ENCODE results near the gene SEMA4C.

The SEMA4C gene

GRCh38 chr2:96821113-96821675 lies 48.7 kb downstream of the SEMA4C start:
- H3K27ac ChIP-seq (ENCODE audit: low read length): no peak overlapping the region
- H3K36me3 ChIP-seq (ENCODE audit: control insufficient read depth in 1 of 2, insufficient read depth in 2 of 2, low read length in 2 of 2): peaks cover 12 to 23% of the 10 kb centered on the region in 2 donors
- H3K9me3 ChIP-seq (ENCODE audit: control insufficient read depth in 1 of 2, low read length in 2 of 2): no peaks in the 10 kb centered on the region
- H3K27me3 ChIP-seq (ENCODE audit: low read depth, low read length): no peaks in the 10 kb centered on the region
- H3K4me3 ChIP-seq (ENCODE audit: low read depth in 1 of 2, low read length in 2 of 2): no peak overlapping the region
- peaks cover 28 to 62% of the 10 kb centered on the region in 2 donors for H3K4me1 ChIP-seq (ENCODE audit: control insufficient read depth in 1 of 2, insufficient read depth in 2 of 2, low read length in 2 of 2)

GRCh38 chr2:96819876-96820511 lies 49.9 kb downstream of the SEMA4C start:
- H3K27me3 ChIP-seq (ENCODE audit: low read depth, low read length): no peaks in the 10 kb centered on the region
- H3K9me3 ChIP-seq (ENCODE audit: control insufficient read depth in 1 of 2, low read length in 2 of 2): no peaks in the 10 kb centered on the region
- H3K36me3 ChIP-seq (ENCODE audit: control insufficient read depth in 1 of 2, insufficient read depth in 2 of 2, low read length in 2 of 2): peaks cover under 1 to 15% of the 10 kb centered on the region in 2 donors
- H3K4me3 ChIP-seq (ENCODE audit: low read depth in 1 of 2, low read length in 2 of 2): peak overlapping the region in 1 of 2 donors; percentile 19
- peaks cover 31 to 67% of the 10 kb centered on the region in 2 donors for H3K4me1 ChIP-seq (ENCODE audit: control insufficient read depth in 1 of 2, insufficient read depth in 2 of 2, low read length in 2 of 2)
- H3K27ac ChIP-seq (ENCODE audit: low read length): peak overlapping the region; percentile 1

- peaks cover 31 to 63% of the 10 kb centered on the region in 2 donors for H3K4me1 ChIP-seq (ENCODE audit: control insufficient read depth in 1 of 2, insufficient read depth in 2 of 2, low read length in 2 of 2)
- no peaks in the 10 kb centered on the region for H3K9me3 ChIP-seq (ENCODE audit: control insufficient read depth in 1 of 2, low read length in 2 of 2)
- peaks cover 0 to 11% of the 10 kb centered on the region in 2 donors for H3K36me3 ChIP-seq (ENCODE audit: control insufficient read depth in 1 of 2, insufficient read depth in 2 of 2, low read length in 2 of 2)
- peak overlapping the region; percentile 1 for H3K27ac ChIP-seq (ENCODE audit: low read length)
- H3K4me3 ChIP-seq (ENCODE audit: low read depth in 1 of 2, low read length in 2 of 2): peak overlapping the region; percentile 27 to 34
- no peaks in the 10 kb centered on the region for H3K27me3 ChIP-seq (ENCODE audit: low read depth, low read length)
These were observed 50.6 kb downstream of the SEMA4C start for GRCh38 chr2:96819128-96819875.

- Histone ChIP-seq H3K27ac (ENCODE audit: low read length) (no peak overlapping the region), H3K4me3 (ENCODE audit: low read depth in 1 of 2, low read length in 2 of 2) (peak overlapping the region; percentile 73 to 82), H3K36me3 (ENCODE audit: control insufficient read depth in 1 of 2, insufficient read depth in 2 of 2, low read length in 2 of 2) (peaks cover 0 to 9% of the 10 kb centered on the region in 2 donors), H3K27me3 (ENCODE audit: low read depth, low read length) (no peaks in the 10 kb centered on the region), H3K4me1 (ENCODE audit: control insufficient read depth in 1 of 2, insufficient read depth in 2 of 2, low read length in 2 of 2) (peaks cover 31 to 49% of the 10 kb centered on the region in 2 donors), H3K9me3 (ENCODE audit: control insufficient read depth in 1 of 2, low read length in 2 of 2) (no peaks in the 10 kb centered on the region)
These were observed 52.0 kb downstream of the SEMA4C start for GRCh38 chr2:96817882-96818281.

GRCh38 chr2:96816836-96817702 lies 52.8 kb downstream of the SEMA4C start:
- H3K27ac ChIP-seq (ENCODE audit: low read length): no peak overlapping the region
- peaks cover 34 to 55% of the 10 kb centered on the region in 2 donors for H3K4me1 ChIP-seq (ENCODE audit: control insufficient read depth in 1 of 2, insufficient read depth in 2 of 2, low read length in 2 of 2)
- H3K4me3 ChIP-seq (ENCODE audit: low read depth in 1 of 2, low read length in 2 of 2): peak overlapping the region; percentile 73 to 82
- no peaks in the 10 kb centered on the region for H3K27me3 ChIP-seq (ENCODE audit: low read depth, low read length)
- peaks cover 0 to 4% of the 10 kb centered on the region in 2 donors for H3K36me3 ChIP-seq (ENCODE audit: control insufficient read depth in 1 of 2, insufficient read depth in 2 of 2, low read length in 2 of 2)
- H3K9me3 ChIP-seq (ENCODE audit: control insufficient read depth in 1 of 2, low read length in 2 of 2): no peaks in the 10 kb centered on the region

GRCh38 chr2:96816127-96816835 lies 53.6 kb downstream of the SEMA4C start, which contains the start of gene CNNM3:
Gene CNNM3 (plus strand): TSS chr2:96816268. CDS start chr2:96816278, 10 bp downstream.
- H3K4me1 ChIP-seq (ENCODE audit: control insufficient read depth in 1 of 2, insufficient read depth in 2 of 2, low read length in 2 of 2): peaks cover 34 to 53% of the 10 kb centered on the region in 2 donors
- H3K36me3 ChIP-seq (ENCODE audit: control insufficient read depth in 1 of 2, insufficient read depth in 2 of 2, low read length in 2 of 2): peaks cover under 1 to 4% of the 10 kb centered on the region in 2 donors
- peak within 1 kb of the TSS; percentile 60 for H3K27ac ChIP-seq (ENCODE audit: low read length)
- H3K27me3 ChIP-seq (ENCODE audit: low read depth, low read length): no peaks in the 10 kb centered on the region
- peak within 1 kb of the TSS; percentile 73 to 82 for H3K4me3 ChIP-seq (ENCODE audit: low read depth in 1 of 2, low read length in 2 of 2)
- no peaks in the 10 kb centered on the region for H3K9me3 ChIP-seq (ENCODE audit: control insufficient read depth in 1 of 2, low read length in 2 of 2)

- Histone ChIP-seq H3K27ac (ENCODE audit: low read length) (peak overlapping the region; percentile 60), H3K27me3 (ENCODE audit: low read depth, low read length) (no peaks in the 10 kb centered on the region), H3K36me3 (ENCODE audit: control insufficient read depth in 1 of 2, insufficient read depth in 2 of 2, low read length in 2 of 2) (peaks cover 4 to 8% of the 10 kb centered on the region in 2 donors), H3K9me3 (ENCODE audit: control insufficient read depth in 1 of 2, low read length in 2 of 2) (no peaks in the 10 kb centered on the region), H3K4me1 (ENCODE audit: control insufficient read depth in 1 of 2, insufficient read depth in 2 of 2, low read length in 2 of 2) (peaks cover 33 to 47% of the 10 kb centered on the region in 2 donors), H3K4me3 (ENCODE audit: low read depth in 1 of 2, low read length in 2 of 2) (peak overlapping the region; percentile 64 to 74)
These were observed 54.4 kb downstream of the SEMA4C start for GRCh38 chr2:96815326-96816126.

- H3K4me1 ChIP-seq (ENCODE audit: control insufficient read depth in 1 of 2, insufficient read depth in 2 of 2, low read length in 2 of 2): peaks cover 16 to 29% of the 10 kb centered on the region in 2 donors
- H3K27me3 ChIP-seq (ENCODE audit: low read depth, low read length): no peaks in the 10 kb centered on the region
- H3K36me3 ChIP-seq (ENCODE audit: control insufficient read depth in 1 of 2, insufficient read depth in 2 of 2, low read length in 2 of 2): peaks cover under 1 to 22% of the 10 kb centered on the region in 2 donors
- no peak overlapping the region for H3K4me3 ChIP-seq (ENCODE audit: low read depth in 1 of 2, low read length in 2 of 2)
- no peak overlapping the region for H3K27ac ChIP-seq (ENCODE audit: low read length)
- H3K9me3 ChIP-seq (ENCODE audit: control insufficient read depth in 1 of 2, low read length in 2 of 2): no peaks in the 10 kb centered on the region
These were observed 56.2 kb downstream of the SEMA4C start for GRCh38 chr2:96813656-96814055.

GRCh38 chr2:96811917-96812316 lies 58.0 kb downstream of the SEMA4C start:
- peaks cover 6 to 15% of the 10 kb centered on the region in 2 donors for H3K4me1 ChIP-seq (ENCODE audit: control insufficient read depth in 1 of 2, insufficient read depth in 2 of 2, low read length in 2 of 2)
- peaks cover 5 to 24% of the 10 kb centered on the region in 2 donors for H3K36me3 ChIP-seq (ENCODE audit: control insufficient read depth in 1 of 2, insufficient read depth in 2 of 2, low read length in 2 of 2)
- H3K9me3 ChIP-seq (ENCODE audit: control insufficient read depth in 1 of 2, low read length in 2 of 2): no peaks in the 10 kb centered on the region
- H3K4me3 ChIP-seq (ENCODE audit: low read depth in 1 of 2, low read length in 2 of 2): no peak overlapping the region
- H3K27me3 ChIP-seq (ENCODE audit: low read depth, low read length): no peaks in the 10 kb centered on the region
- H3K27ac ChIP-seq (ENCODE audit: low read length): no peak overlapping the region

GRCh38 chr2:96810783-96811192 lies 59.1 kb downstream of the SEMA4C start:
- Histone ChIP-seq H3K4me3 (ENCODE audit: low read depth in 1 of 2, low read length in 2 of 2) (no peak overlapping the region), H3K4me1 (ENCODE audit: control insufficient read depth in 1 of 2, insufficient read depth in 2 of 2, low read length in 2 of 2) (peaks cover 6 to 15% of the 10 kb centered on the region in 2 donors), H3K36me3 (ENCODE audit: control insufficient read depth in 1 of 2, insufficient read depth in 2 of 2, low read length in 2 of 2) (peaks cover 5 to 24% of the 10 kb centered on the region in 2 donors), H3K9me3 (ENCODE audit: control insufficient read depth in 1 of 2, low read length in 2 of 2) (no peaks in the 10 kb centered on the region), H3K27ac (ENCODE audit: low read length) (no peak overlapping the region), H3K27me3 (ENCODE audit: low read depth, low read length) (no peaks in the 10 kb centered on the region)

Measured in muscle layer of duodenum (tissue), 2 donors.